Measurements from ENCODE around the gene UCP3. TPM values are rescaled to one million over a fixed set of nuclear protein-coding genes. Genes with fewer than 3 reads are reported as not detected.
A peak's percentile ranks its signal among the peaks of the same experiment; 100 is the strongest.

UCP3 gene
- total and polyA plus RNA-seq, 10 of the 15 experiments (the other 5 are each of a cell fraction or from before 2014, with no cell fraction given), result 0.02 to 1.9 (median 0.94) TPM

DNA sequence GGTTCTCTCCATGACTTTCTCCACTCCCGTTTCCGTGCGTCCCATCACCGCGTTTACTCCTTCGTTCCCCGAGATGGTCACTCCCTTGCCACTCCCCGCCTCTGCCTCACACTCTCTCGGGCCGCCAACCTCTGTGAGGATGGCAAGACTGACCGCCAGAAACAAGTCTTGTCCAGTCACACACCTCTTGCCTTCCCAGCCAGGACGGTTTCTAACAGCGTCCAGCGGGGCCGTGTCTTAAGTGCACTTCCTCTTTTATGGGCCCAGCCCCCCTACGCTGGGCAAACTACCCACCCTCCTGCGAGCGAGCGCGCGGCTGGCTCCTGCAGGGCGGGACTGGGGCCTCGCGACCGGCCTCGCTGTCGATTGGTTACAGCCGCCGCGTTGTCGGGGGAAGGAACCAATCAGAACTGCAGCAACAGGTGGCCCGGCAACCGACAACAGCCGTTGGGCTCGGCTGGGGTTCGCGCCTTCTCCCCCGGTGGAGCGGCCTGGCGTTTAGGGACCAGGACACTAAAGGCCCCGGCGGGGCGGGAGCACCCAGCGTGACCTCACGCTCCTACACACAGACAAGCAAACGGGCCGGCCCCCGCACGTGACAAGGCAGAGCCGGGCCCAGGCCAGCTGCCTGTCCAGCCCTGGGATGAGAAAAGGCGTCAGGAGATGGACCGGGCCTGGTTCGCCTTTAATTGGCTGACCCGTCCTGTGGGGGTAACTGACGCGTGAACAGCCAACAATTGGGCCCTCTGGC, 25.7 kb downstream of the UCP3 start (continued):
- no peak for TF ChIP-seq SKIL (IDR thresholded peaks at IDR 0.05; ENCODE audit: low read depth, poor library complexity, severe bottlenecking)
- no peak for TF ChIP-seq BCL11A (IDR thresholded peaks at IDR 0.05; ENCODE audit: low read depth, low read length)
- no peak for TF ChIP-seq CHD4 (IDR thresholded peaks at IDR 0.05)
- no peak for TF ChIP-seq CBX5 (IDR thresholded peaks at IDR 0.05; ENCODE audit: low read depth)
- TF ChIP-seq, protein P1, sequence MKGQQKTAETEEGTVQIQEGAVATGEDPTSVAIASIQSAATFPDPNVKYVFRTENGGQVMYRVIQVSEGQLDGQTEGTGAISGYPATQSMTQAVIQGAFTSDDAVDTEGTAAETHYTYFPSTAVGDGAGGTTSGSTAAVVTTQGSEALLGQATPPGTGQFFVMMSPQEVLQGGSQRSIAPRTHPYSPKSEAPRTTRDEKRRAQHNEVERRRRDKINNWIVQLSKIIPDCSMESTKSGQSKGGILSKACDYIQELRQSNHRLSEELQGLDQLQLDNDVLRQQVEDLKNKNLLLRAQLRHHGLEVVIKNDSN (IDR thresholded peaks at IDR 0.05; ENCODE audit: borderline replicate concordance, extremely low read length, insufficient read depth, low read depth, low read length), result peak; percentile 74
- TF ChIP-seq ZNF687 (IDR thresholded peaks at IDR 0.05), result peak; percentile 28; the same call in 1 of the 2 replicates
- TF ChIP-seq YBX1 (IDR thresholded peaks at IDR 0.05), result no peak
- 0 out of 2 replicates have a peak, but pooled peaks have one; percentile 2 for TF ChIP-seq TARDBP (IDR thresholded peaks at IDR 0.05; ENCODE audit: borderline replicate concordance)
- TF ChIP-seq HDAC2 (IDR thresholded peaks at IDR 0.05), result no peak
- TF ChIP-seq NFYB (IDR thresholded peaks at IDR 0.05; ENCODE audit: insufficient read depth, low read depth, low read length), result peak; percentile 85
- TF ChIP-seq ATF7 (IDR thresholded peaks at IDR 0.05; ENCODE audit: low read depth), result peak; percentile 32; the same call in 1 of the 2 replicates
- no peak for TF ChIP-seq SUPT20H (IDR thresholded peaks at IDR 0.05; ENCODE audit: borderline replicate concordance, control insufficient read depth, low read depth, low read length)
- TF ChIP-seq ZNF217 (IDR thresholded peaks at IDR 0.05), result no peak
- no peak; the same call in 1 of the 2 replicates for TF ChIP-seq MXI1 (IDR thresholded peaks at IDR 0.05; ENCODE audit: low read depth, low read length)
- TF ChIP-seq KAT2A (conservative IDR thresholded peaks at IDR 0.05; ENCODE audit: control insufficient read depth, low read depth, low read length), result no peak
- no peak; the same call in 1 of the 2 replicates for TF ChIP-seq CHD1 (IDR thresholded peaks at IDR 0.05; ENCODE audit: low read depth, low read length)
- peak; percentile 91 for TF ChIP-seq RB1 (IDR thresholded peaks at IDR 0.05; ENCODE audit: borderline replicate concordance)
- no peak for TF ChIP-seq FOS (IDR thresholded peaks at IDR 0.05; ENCODE audit: borderline replicate concordance, extremely low read depth, insufficient read length)
- TF ChIP-seq CREM (IDR thresholded peaks at IDR 0.05; ENCODE audit: low read depth), result no peak
- no peak for TF ChIP-seq HCFC1 (IDR thresholded peaks at IDR 0.05; ENCODE audit: low read length)

Data from GM12878 (cell line).